Activated B cell treated with CpG ODN at 0.5 μM for 24 hours (primary cell): Measurements from ENCODE around the gene MSI2. TPM values are rescaled to one million over a fixed set of nuclear protein-coding genes. Genes with fewer than 3 reads are reported as not detected.

Source experiments
- ATAC-seq: fragments of 200-7000 bp; cut with Tn5 transposase; one replicate; pipeline ENCODE4 v1.10.0; 2021; ENCODE audit warnings: low read depth, mild to moderate bottlenecking, moderate library complexity
- CTCF ChIA-PET: fragments of 350-600 bp; sonication (Branson Sonifier 250); formaldehyde crosslinking; loops from one replicate; lab custom pipeline; 2021; ENCODE audit warnings: antibody characterized with exemption; lab: Charles Lee
- POLR2A ChIA-PET: fragments of 350-600 bp; sonication (Branson Sonifier 250); formaldehyde crosslinking; loops from one replicate; lab custom pipeline; 2021; ENCODE audit warnings: antibody characterized with exemption; lab: Charles Lee
- DNase-seq: peaks from one replicate; pipeline ENCODE4 v3.0.0; 2022
- H3K27ac Mint-ChIP-seq: one replicate; pipeline ENCODE4 v1.8.0; 2020; ENCODE audit warnings: mixed read lengths
- H3K27me3 Mint-ChIP-seq: one replicate; pipeline ENCODE4 v1.8.0; 2021; ENCODE audit warnings: mixed read lengths
- H3K36me3 Mint-ChIP-seq: one replicate; pipeline ENCODE4 v1.8.0; 2021; ENCODE audit warnings: low read depth, mixed read lengths
- H3K4me1 Mint-ChIP-seq: one replicate; pipeline ENCODE4 v1.8.0; 2021; ENCODE audit warnings: mixed read lengths
- H3K4me3 Mint-ChIP-seq: one replicate; pipeline ENCODE4 v1.8.0; 2020; ENCODE audit warnings: mild to moderate bottlenecking, mixed read lengths
- H3K9me3 Mint-ChIP-seq: one replicate; pipeline ENCODE4 v1.8.0; 2020; ENCODE audit warnings: mixed read lengths
- CTCF ChIP-seq: fragments of 200-600 bp; IDR thresholded peaks from one replicate; pipeline ENCODE4 v1.8.0; 2022; ENCODE audit warnings: antibody characterized with exemption, mild to moderate bottlenecking
- intact Hi-C: fragments of 100-400 bp; cut with micrococcal nuclease; formaldehyde crosslinking; loops from one replicate; pipeline ENCODE4 v1.15.1; 2024
- total RNA-seq: library from RNA; stranded (reverse); gene quantifications from 2 replicates; pipeline ENCODE4 v1.2.3, GENCODE V29; 2022

MSI2 gene
- total RNA-seq, 1 donor from 2014 or later = 102 TPM

GRCh38 chr17:57260325-57261083, 4.2 kb downstream of the MSI2 start:
- peak overlapping the region; percentile 65 for H3K4me3 Mint-ChIP-seq

GRCh38 chr17:57261084-57261461, 4.8 kb downstream of the MSI2 start:
- intact Hi-C loops = loop anchor here (2.0 kb wide), 1 partner anchor 362 kb away; no protein-coding TSS in a partner anchor
- Mint-ChIP-seq H3K4me1 (peaks cover 62% of the 10 kb centered on the region), H3K27me3 (no peaks in the 10 kb centered on the region), H3K4me3 (peak overlapping the region; percentile 65), H3K27ac (peak overlapping the region; percentile 6), H3K36me3 (peaks cover 55% of the 10 kb centered on the region), H3K9me3 (no peaks in the 10 kb centered on the region)
- no peak for TF ChIP-seq CTCF
- ATAC-seq = no peak
- no peak for DNase-seq
- ChIA-PET CTCF (interaction anchor here (1.1 to 3.3 kb wide), 2 partner anchors 18 to 487 kb away, joined by 3 to 19 read pairs; no protein-coding TSS in a partner anchor), POLR2A (interaction anchor here (0.5 to 1.4 kb wide), 5 partner anchors 126 to 682 kb away, joined by 3 to 7 read pairs (median 5); no protein-coding TSS in a partner anchor)

More at GRCh38 chr17:57260325-57261083, 4.2 kb downstream of the MSI2 start:
- Mint-ChIP-seq H3K4me1 (peaks cover 63% of the 10 kb centered on the region), H3K27me3 (no peaks in the 10 kb centered on the region), H3K27ac (peak overlapping the region; percentile 6), H3K36me3 (peaks cover 51% of the 10 kb centered on the region), H3K9me3 (no peaks in the 10 kb centered on the region)
- no peak for ATAC-seq
- ChIA-PET POLR2A (interaction anchor here (0.5 to 1.4 kb wide), 3 partner anchors 208 to 362 kb away, joined by 4 to 6 read pairs (median 5); no protein-coding TSS in a partner anchor), CTCF (interaction anchor here (1.1 to 3.3 kb wide), 2 partner anchors 17 to 487 kb away, joined by 3 to 19 read pairs; no protein-coding TSS in a partner anchor)
- intact Hi-C loops = loop anchor here (2.0 kb wide), 1 partner anchor 362 kb away; no protein-coding TSS in a partner anchor
- no peak for TF ChIP-seq CTCF
- no peak for DNase-seq

GRCh38 chr17:57262557-57262956, 6.2 kb downstream of the MSI2 start:
- no peak for ATAC-seq
- intact Hi-C loops = no loop called here
- peaks cover 57% of the 10 kb centered on the region for H3K4me1 Mint-ChIP-seq
- H3K27ac Mint-ChIP-seq = no peak overlapping the region
- ChIA-PET POLR2A (no interaction called here), CTCF (no interaction called here)
- no peaks in the 10 kb centered on the region for H3K9me3 Mint-ChIP-seq
- H3K36me3 Mint-ChIP-seq = peaks cover 63% of the 10 kb centered on the region
- no peaks in the 10 kb centered on the region for H3K27me3 Mint-ChIP-seq
- H3K4me3 Mint-ChIP-seq = no peak overlapping the region
- no peak for TF ChIP-seq CTCF
- no peak for DNase-seq

GRCh38 chr17:57264250-57264649, 7.9 kb downstream of the MSI2 start:
- CTCF ChIA-PET = no interaction called here
- TF ChIP-seq CTCF = no peak
- no peaks in the 10 kb centered on the region for H3K9me3 Mint-ChIP-seq
- intact Hi-C loops = no loop called here
- no peak overlapping the region for H3K27ac Mint-ChIP-seq
- H3K4me3 Mint-ChIP-seq = no peak overlapping the region
- DNase-seq (no peak), ATAC-seq (no peak)
- no peaks in the 10 kb centered on the region for H3K27me3 Mint-ChIP-seq
- POLR2A ChIA-PET = no interaction called here
- peaks cover 77% of the 10 kb centered on the region for H3K36me3 Mint-ChIP-seq
- peaks cover 40% of the 10 kb centered on the region for H3K4me1 Mint-ChIP-seq

- Mint-ChIP-seq H3K4me3 (no peak overlapping the region), H3K9me3 (no peaks in the 10 kb centered on the region), H3K27me3 (no peaks in the 10 kb centered on the region), H3K4me1 (peaks cover 35% of the 10 kb centered on the region), H3K27ac (no peak overlapping the region), H3K36me3 (peaks cover 82% of the 10 kb centered on the region)
- intact Hi-C loops = no loop called here
- TF ChIP-seq CTCF = no peak
- ATAC-seq (no peak), DNase-seq (no peak)
- ChIA-PET POLR2A (no interaction called here), CTCF (no interaction called here)
Measured at GRCh38 chr17:57264776-57265175, 8.5 kb downstream of the MSI2 start.
